DND-41 (cell line): Measurements from ENCODE around the gene NPNT.

Source experiments
- ATAC-seq: fragments of 200-7000 bp; cut with Tn5 transposase; 3 replicates; pipeline ENCODE4 v1.9.1; 2021; ENCODE audit warnings: low read depth; ENCODE audit not compliant: insufficient read depth
- DNase-seq: peaks from one replicate; pipeline ENCODE4 v3.0.0-alpha.2; 2020
- H2AFZ ChIP-seq: 2 replicates; pipeline ENCODE4 v1.6.0; 2012; ENCODE audit warnings: low read depth, low read length
- H3K27ac ChIP-seq: 2 replicates; pipeline ENCODE4 v1.5.1; 2012; ENCODE audit warnings: low read length, inconsistent platforms
- H3K27me3 ChIP-seq: fragments of 200-600 bp; sonication (generic); 2 replicates; pipeline ENCODE4 v1.6.0; 2012; ENCODE audit warnings: low read length, mild to moderate bottlenecking, inconsistent platforms; ENCODE audit not compliant: insufficient read depth, poor library complexity
- H3K36me3 ChIP-seq: 2 replicates; pipeline ENCODE4 v1.5.1; 2012; ENCODE audit warnings: low read length, inconsistent platforms; ENCODE audit not compliant: insufficient read depth
- H3K4me1 ChIP-seq: 2 replicates; pipeline ENCODE4 v1.5.1; 2012; ENCODE audit warnings: mild to moderate bottlenecking, low read length; ENCODE audit not compliant: insufficient read depth
- H3K4me2 ChIP-seq: 2 replicates; pipeline ENCODE4 v1.6.0; 2012; ENCODE audit warnings: mild to moderate bottlenecking, moderate library complexity, low read length, inconsistent platforms; ENCODE audit not compliant: insufficient read depth
- H3K4me3 ChIP-seq, 2 experiments: fragments of 200-600 bp in 1 of 2; shearing (Covaris generic) in 1 of 2; 2 replicates each; pipeline ENCODE4 v1.5.1; 2012 to 2016; ENCODE audit warnings: inconsistent platforms in 2 of 2, low read length in 2 of 2, mild to moderate bottlenecking in 2 of 2, low read depth in 1 of 2, moderate library complexity in 1 of 2
- H3K79me2 ChIP-seq: 2 replicates; pipeline ENCODE4 v1.6.0; 2012; ENCODE audit warnings: low read length, inconsistent platforms; ENCODE audit not compliant: insufficient read depth
- H3K9ac ChIP-seq: 2 replicates; pipeline ENCODE4 v1.6.0; 2012; ENCODE audit warnings: low read depth, mild to moderate bottlenecking, inconsistent platforms, low read length, moderate library complexity
- H3K9me3 ChIP-seq: 2 replicates; pipeline ENCODE4 v1.5.1; 2012; ENCODE audit warnings: low read length, moderate library complexity, mild to moderate bottlenecking, inconsistent platforms; ENCODE audit not compliant: insufficient read depth, severe bottlenecking
- H4K20me1 ChIP-seq: 2 replicates; pipeline ENCODE4 v1.6.0; 2012; ENCODE audit warnings: low read length; ENCODE audit not compliant: insufficient read depth
- CTCF ChIP-seq: IDR thresholded peaks from 2 replicates; pipeline ENCODE4 v1.5.1; 2012; ENCODE audit warnings: borderline replicate concordance, low read length, moderate library complexity, mild to moderate bottlenecking; ENCODE audit not compliant: poor library complexity, severe bottlenecking; ENCODE audit errors: extremely low read depth
- EZH2 ChIP-seq: IDR thresholded peaks from 3 replicates; pipeline ENCODE4 v1.6.1; 2012; ENCODE audit warnings: borderline replicate concordance, low read depth, mild to moderate bottlenecking, moderate library complexity, low read length, inconsistent platforms; ENCODE audit not compliant: severe bottlenecking

The NPNT gene

DNA sequence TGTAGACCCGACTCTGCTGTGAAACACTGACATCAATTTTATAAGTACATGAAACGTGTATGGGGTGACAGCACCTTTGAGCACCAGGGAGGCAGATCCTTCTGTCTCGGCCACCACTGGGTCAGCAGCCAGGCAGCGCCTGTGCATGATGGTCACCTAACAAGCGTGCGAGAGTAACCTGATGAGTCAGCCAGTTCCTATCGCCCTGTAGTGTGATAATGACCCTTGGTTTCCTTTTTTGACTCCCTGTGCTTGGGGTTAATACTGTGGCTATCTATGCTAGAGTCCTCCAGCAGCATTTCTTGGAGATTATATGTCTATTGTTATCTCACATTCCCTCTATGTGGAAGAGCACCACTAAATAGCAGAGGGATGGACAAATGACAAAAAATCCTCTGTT lies 101.6 kb downstream of the NPNT start:
- no peak for TF ChIP-seq CTCF
- TF ChIP-seq EZH2, result no peak
- Histone ChIP-seq H3K79me2 (no peaks in the 10 kb centered on the region), H3K27ac (no peak overlapping the region), H2AFZ (no peak overlapping the region), H3K4me2 (no peak overlapping the region), H3K4me1 (no peaks in the 10 kb centered on the region), H3K4me3 (no peak overlapping the region), H3K27me3 (no peaks in the 10 kb centered on the region), H4K20me1 (no peaks in the 10 kb centered on the region), H3K9ac (no peak overlapping the region), H3K36me3 (no peaks in the 10 kb centered on the region), H3K9me3 (no peaks in the 10 kb centered on the region)
- ATAC-seq (no peak), DNase-seq (no peak)

- Histone ChIP-seq H4K20me1 (no peaks in the 10 kb centered on the region), H2AFZ (no peak overlapping the region), H3K4me2 (no peak overlapping the region), H3K27ac (no peak overlapping the region), H3K4me3 (no peak overlapping the region), H3K79me2 (no peaks in the 10 kb centered on the region), H3K9ac (no peak overlapping the region), H3K36me3 (no peaks in the 10 kb centered on the region), H3K9me3 (no peaks in the 10 kb centered on the region), H3K27me3 (no peaks in the 10 kb centered on the region), H3K4me1 (no peaks in the 10 kb centered on the region)
- TF ChIP-seq CTCF (no peak), EZH2 (no peak)
- ATAC-seq (no peak), DNase-seq (no peak)
Measured at GRCh38 chr4:105998171-105999063, 103.1 kb downstream of the NPNT start.

DNA sequence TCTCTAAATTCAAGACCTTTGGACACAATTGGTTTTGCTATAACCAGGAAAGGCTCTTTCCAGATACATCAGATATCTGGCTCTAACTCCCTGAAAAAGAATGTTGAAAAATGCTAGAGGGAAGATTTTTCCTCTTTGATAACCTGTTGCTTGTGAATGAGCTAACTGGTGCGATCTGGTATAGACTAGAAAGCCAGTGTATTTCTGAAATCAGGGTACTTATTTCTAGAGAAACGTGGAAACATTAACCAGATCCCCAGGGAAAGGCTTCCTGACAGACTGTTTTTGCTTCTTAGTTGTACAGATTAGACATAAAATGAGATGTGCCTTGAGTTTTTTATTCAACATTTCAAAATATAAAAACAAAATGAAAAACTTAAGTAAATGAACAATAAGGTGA lies 107.7 kb downstream of the NPNT start:
- Histone ChIP-seq H3K79me2 (no peaks in the 10 kb centered on the region), H3K4me1 (no peaks in the 10 kb centered on the region), H3K27me3 (no peaks in the 10 kb centered on the region), H3K9me3 (no peaks in the 10 kb centered on the region), H3K36me3 (no peaks in the 10 kb centered on the region), H3K4me2 (no peak overlapping the region), H3K27ac (no peak overlapping the region), H3K4me3 (no peak overlapping the region), H4K20me1 (no peaks in the 10 kb centered on the region), H3K9ac (no peak overlapping the region), H2AFZ (no peak overlapping the region)
- DNase-seq (no peak), ATAC-seq (no peak)
- TF ChIP-seq CTCF, result no peak
